AG20443 (cell line): ENCODE measurements around the gene OSBPL7.

Source experiments
- DNase-seq: peaks from one replicate; pipeline ENCODE4 v3.0.0; 2012; ENCODE audit warnings: low spot score, mixed read lengths

Gene OSBPL7

DNA sequence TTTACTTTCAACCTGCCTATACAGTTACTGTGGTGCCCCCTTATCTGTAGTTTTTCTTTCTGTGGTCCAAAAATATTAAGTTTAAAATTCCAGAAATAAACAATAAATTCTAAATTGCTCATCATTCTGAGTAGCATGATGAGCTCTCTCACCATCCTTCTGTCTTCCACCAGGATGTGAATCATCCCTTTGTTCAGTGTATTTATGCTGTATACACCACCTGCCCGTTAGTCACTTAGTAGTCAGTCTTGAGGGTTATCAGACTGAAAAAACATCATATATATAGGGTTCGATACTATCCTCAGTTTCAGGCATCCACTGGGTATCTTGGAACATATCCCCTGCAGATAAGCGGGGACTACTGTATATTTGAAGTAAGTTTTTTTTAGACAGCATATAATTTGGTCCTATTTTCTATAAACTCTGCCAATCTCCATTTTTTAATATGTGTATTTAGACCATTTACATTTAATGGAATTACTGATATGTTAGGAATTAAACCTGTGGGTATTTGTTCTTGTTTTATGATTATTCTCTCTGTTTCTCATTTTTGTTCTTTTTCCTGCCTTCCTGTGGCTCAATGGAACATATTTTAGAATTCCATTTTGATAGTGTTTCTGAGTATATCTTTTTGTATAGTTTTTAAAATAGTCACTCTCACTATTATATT is 57.5 kb downstream of the OSBPL7 start:
- DNase-seq, result no peak

DNA sequence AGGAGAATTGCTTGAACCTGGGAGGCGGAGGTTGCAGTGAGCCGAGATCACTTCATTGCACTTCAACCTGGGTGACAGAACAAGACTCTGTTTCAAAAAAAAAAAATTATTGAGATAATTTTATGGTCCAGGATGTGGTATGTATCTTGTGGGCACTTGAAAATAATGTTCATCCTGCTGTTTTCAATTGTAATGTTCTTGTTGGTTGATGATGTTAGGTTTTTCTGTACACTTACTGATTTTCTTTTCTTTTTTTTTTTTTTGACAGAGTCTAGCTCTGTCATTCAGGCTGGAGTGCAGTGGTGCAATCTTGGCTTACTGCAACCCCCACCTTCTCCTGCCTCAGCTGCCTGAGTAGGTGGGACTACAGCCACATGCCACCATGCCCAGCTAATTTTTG is 58.9 kb downstream of the OSBPL7 start:
- no peak for DNase-seq

- DNase-seq, result no peak
Observed at GRCh38 chr17:47760409-47761140, 61.0 kb downstream of the OSBPL7 start.

DNA sequence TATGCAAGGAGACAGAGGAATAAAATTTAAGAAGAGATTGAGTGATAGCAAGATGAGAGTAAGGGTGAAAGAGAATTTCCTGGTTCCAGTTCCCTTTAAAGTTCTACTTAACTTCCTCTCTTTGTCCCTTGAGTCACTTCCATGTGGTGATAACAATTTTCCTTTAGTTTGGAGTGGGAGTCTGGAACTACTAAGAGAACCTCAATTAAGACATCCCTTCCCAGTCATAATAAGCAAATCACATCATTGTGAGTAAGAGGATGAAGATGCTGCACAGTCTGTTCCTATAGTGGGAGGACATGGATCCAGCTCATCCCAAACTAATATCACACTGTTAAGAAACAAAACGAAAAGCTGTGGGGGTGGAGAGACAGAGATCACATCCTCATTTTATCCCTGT is 64.2 kb downstream of the OSBPL7 start:
- no peak for DNase-seq
